ENCODE measurements around the gene SELENOH.
A peak's percentile ranks its signal among the peaks of the same experiment; 100 is the strongest.

The SELENOH gene

GRCh38 chr11:57751176-57751575, 9.9 kb downstream of the SELENOH start:
- DNase-seq = no peak

GRCh38 chr11:57751676-57752253, 10.5 kb downstream of the SELENOH start, which contains the start of gene BTBD18:
BTBD18 (minus strand) TSS chr11:57751819; CDS start chr11:57751188, 631 bp downstream.
- no peak for DNase-seq

- no peak for DNase-seq
Observed at GRCh38 chr11:57752954-57753353, 11.7 kb downstream of the SELENOH start.

GRCh38 chr11:57758174-57758573, 16.9 kb downstream of the SELENOH start:
- DNase-seq = no peak

GRCh38 chr11:57761301-57762234, 20.3 kb downstream of the SELENOH start, which contains the start of gene CTNND1:
CTNND1 (plus strand) TSS chr11:57761802; CDS start chr11:57791479, 29,677 bp downstream.
- peak; percentile 25 for DNase-seq

GRCh38 chr11:57762235-57762861, 21.1 kb downstream of the SELENOH start:
- no peak for DNase-seq

- DNase-seq = no peak
Observed at GRCh38 chr11:57763568-57763967, 22.3 kb downstream of the SELENOH start.

GRCh38 chr11:57764021-57764420, 22.7 kb downstream of the SELENOH start:
- no peak for DNase-seq

GRCh38 chr11:57764566-57764965, 23.3 kb downstream of the SELENOH start:
- no peak for DNase-seq

- no peak for DNase-seq
Observed at GRCh38 chr11:57764972-57765371, 23.7 kb downstream of the SELENOH start.

GRCh38 chr11:57770793-57771192, 29.5 kb downstream of the SELENOH start:
- DNase-seq = no peak

- DNase-seq = no peak
Observed at GRCh38 chr11:57771365-57771764, 30.1 kb downstream of the SELENOH start.

GRCh38 chr11:57772562-57772961, 31.3 kb downstream of the SELENOH start:
- DNase-seq = no peak

GRCh38 chr11:57773026-57773598, 31.8 kb downstream of the SELENOH start:
- no peak for DNase-seq

- no peak for DNase-seq
Observed at GRCh38 chr11:57775491-57775890, 34.2 kb downstream of the SELENOH start.

- DNase-seq = no peak
Observed at GRCh38 chr11:57776031-57776521, 34.8 kb downstream of the SELENOH start.

GRCh38 chr11:57776577-57777210, 35.4 kb downstream of the SELENOH start:
- no peak for DNase-seq

- DNase-seq = no peak
Observed at GRCh38 chr11:57777969-57778317, 36.7 kb downstream of the SELENOH start.

GRCh38 chr11:57778318-57779037, 37.2 kb downstream of the SELENOH start:
- DNase-seq = no peak

GRCh38 chr11:57779276-57779675, 38.0 kb downstream of the SELENOH start:
- DNase-seq = no peak

- no peak for DNase-seq
Observed at GRCh38 chr11:57781529-57781943, 40.2 kb downstream of the SELENOH start.

- DNase-seq = no peak
Observed at GRCh38 chr11:57785072-57785471, 43.8 kb downstream of the SELENOH start.

Data from activated CD4-positive, alpha-beta T cell treated with anti-CD3 and anti-CD28 coated beads for 48 hours (primary cell).